B cell (primary cell): ENCODE results near the gene ZMYM1.

ENCODE experiments used
- EZH2 ChIP-seq: IDR thresholded peaks from 2 replicates; pipeline ENCODE4 v1.6.1; 2012; ENCODE audit warnings: borderline replicate concordance, low read depth, mild to moderate bottlenecking, moderate library complexity, low read length; ENCODE audit not compliant: insufficient read depth, poor library complexity, severe bottlenecking
- TF ChIP-seq, protein P1 (sequence below): fragments of 200-600 bp; IDR thresholded peaks from one replicate; pipeline ENCODE4 v1.8.0; 2022; ENCODE audit warnings: antibody characterized with exemption, mild to moderate bottlenecking

DNA sequence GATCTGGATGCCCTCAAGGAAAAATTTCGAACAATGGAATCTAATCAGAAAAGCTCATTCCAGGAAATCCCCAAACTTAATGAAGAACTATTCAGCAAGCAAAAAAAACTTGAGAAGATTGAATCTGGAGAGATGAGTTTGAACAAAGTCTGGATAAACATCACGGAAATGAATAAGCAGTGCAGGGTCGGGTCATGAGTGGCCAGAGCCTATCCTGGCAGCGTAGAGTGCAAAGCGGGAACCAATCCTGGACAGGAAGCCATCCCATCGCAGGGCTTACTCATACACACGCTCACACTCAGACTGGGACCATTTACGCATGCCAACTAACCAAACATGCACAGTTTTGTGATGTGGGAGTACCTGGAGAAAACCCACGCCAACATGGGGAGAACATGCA is 43.1 kb downstream of the ZMYM1 start:
- TF ChIP-seq, protein P1, sequence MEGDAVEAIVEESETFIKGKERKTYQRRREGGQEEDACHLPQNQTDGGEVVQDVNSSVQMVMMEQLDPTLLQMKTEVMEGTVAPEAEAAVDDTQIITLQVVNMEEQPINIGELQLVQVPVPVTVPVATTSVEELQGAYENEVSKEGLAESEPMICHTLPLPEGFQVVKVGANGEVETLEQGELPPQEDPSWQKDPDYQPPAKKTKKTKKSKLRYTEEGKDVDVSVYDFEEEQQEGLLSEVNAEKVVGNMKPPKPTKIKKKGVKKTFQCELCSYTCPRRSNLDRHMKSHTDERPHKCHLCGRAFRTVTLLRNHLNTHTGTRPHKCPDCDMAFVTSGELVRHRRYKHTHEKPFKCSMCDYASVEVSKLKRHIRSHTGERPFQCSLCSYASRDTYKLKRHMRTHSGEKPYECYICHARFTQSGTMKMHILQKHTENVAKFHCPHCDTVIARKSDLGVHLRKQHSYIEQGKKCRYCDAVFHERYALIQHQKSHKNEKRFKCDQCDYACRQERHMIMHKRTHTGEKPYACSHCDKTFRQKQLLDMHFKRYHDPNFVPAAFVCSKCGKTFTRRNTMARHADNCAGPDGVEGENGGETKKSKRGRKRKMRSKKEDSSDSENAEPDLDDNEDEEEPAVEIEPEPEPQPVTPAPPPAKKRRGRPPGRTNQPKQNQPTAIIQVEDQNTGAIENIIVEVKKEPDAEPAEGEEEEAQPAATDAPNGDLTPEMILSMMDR = no peak
- no peak for TF ChIP-seq EZH2
